GM12878 (cell line): ENCODE measurements around the gene RAB25. TPM values are rescaled to one million over a fixed set of nuclear protein-coding genes. Genes with fewer than 3 reads are reported as not detected.

ENCODE experiments used
- ASH2L ChIP-seq: fragments of 300-600, 200-600 bp; sonication (generic); IDR thresholded peaks from 2 replicates; pipeline ENCODE4 v1.6.1; 2017; ENCODE audit warnings: low read depth, mild to moderate bottlenecking, borderline replicate concordance
- ATF7 ChIP-seq: fragments of 450-650 bp; IDR thresholded peaks from 2 replicates; pipeline ENCODE4 v1.6.1; 2016; ENCODE audit warnings: low read depth, mild to moderate bottlenecking
- BHLHE40 ChIP-seq, 2 experiments: fragments of 450-650 bp in 1 of 2; IDR thresholded peaks; 2 replicates each; pipeline ENCODE4 v1.6.1; 2011 to 2017; ENCODE audit warnings: low read depth in 2 of 2, borderline replicate concordance in 1 of 2, improper control_type of control experiment in 1 of 2, low read length in 1 of 2, mild to moderate bottlenecking in 1 of 2
- CBX3 ChIP-seq: fragments of 200-600 bp; sonication (generic); IDR thresholded peaks from 2 replicates; pipeline ENCODE4 v1.6.1; 2016; ENCODE audit warnings: low read depth, borderline replicate concordance
- CBX5 ChIP-seq: sonication (generic); IDR thresholded peaks from 2 replicates; pipeline ENCODE4 v1.6.1; 2016; ENCODE audit warnings: low read depth, moderate library complexity, mild to moderate bottlenecking, inconsistent platforms
- EGR1 ChIP-seq, 2 experiments: IDR thresholded peaks; 1 replicate in 1 of 2; 2 replicates in 1 of 2; pipeline ENCODE4 v1.6.1; 2011 to 2012; ENCODE audit warnings: low read depth in 2 of 2, low read length in 2 of 2, borderline replicate concordance in 1 of 2, mild to moderate bottlenecking in 1 of 2, moderate library complexity in 1 of 2
- FOS ChIP-seq: IDR thresholded peaks from 3 replicates; pipeline ENCODE4 v1.6.1; 2011; ENCODE audit warnings: borderline replicate concordance; ENCODE audit not compliant: insufficient read length; ENCODE audit errors: extremely low read depth
- FOXK2 ChIP-seq: fragments of 450-650 bp; IDR thresholded peaks from 2 replicates; pipeline ENCODE4 v1.6.1; 2017; ENCODE audit warnings: mild to moderate bottlenecking, moderate library complexity
- FOXM1 ChIP-seq: IDR thresholded peaks from 2 replicates; pipeline ENCODE4 v1.6.1; 2012; ENCODE audit warnings: low read depth, mild to moderate bottlenecking, inconsistent platforms, low read length, moderate library complexity
- GATAD2B ChIP-seq: fragments of 450-650 bp; conservative IDR thresholded peaks from 2 replicates; pipeline ENCODE4 v1.6.1; 2017; ENCODE audit warnings: low read depth, mild to moderate bottlenecking, moderate library complexity
- MEF2B ChIP-seq: fragments of 450-650 bp; IDR thresholded peaks from 2 replicates; pipeline ENCODE4 v1.6.1; 2018; ENCODE audit warnings: mild to moderate bottlenecking, moderate library complexity; ENCODE audit not compliant: partially characterized antibody, poor library complexity, severe bottlenecking
- MTA2 ChIP-seq: fragments of 450-650 bp; IDR thresholded peaks from 2 replicates; pipeline ENCODE4 v1.6.1; 2016; ENCODE audit warnings: low read depth, mild to moderate bottlenecking, moderate library complexity
- MYB ChIP-seq: fragments of 150-350 bp; IDR thresholded peaks from 2 replicates; pipeline ENCODE4 v1.6.1; 2014; ENCODE audit warnings: mild to moderate bottlenecking, low read depth, low read length, borderline replicate concordance
- MYC ChIP-seq: IDR thresholded peaks from 2 replicates; pipeline ENCODE4 v1.6.1; 2011; ENCODE audit warnings: mild to moderate bottlenecking, low read length, moderate library complexity, inconsistent platforms; ENCODE audit not compliant: insufficient read depth, insufficient replicate concordance, insufficient read length, severe bottlenecking
- NBN ChIP-seq: fragments of 450-650 bp; IDR thresholded peaks from 2 replicates; pipeline ENCODE4 v1.6.1; 2016
- NFIC ChIP-seq: IDR thresholded peaks from 2 replicates; pipeline ENCODE4 v1.6.1; 2012; ENCODE audit warnings: low read depth, mild to moderate bottlenecking, inconsistent platforms, low read length, moderate library complexity
- PAX8 ChIP-seq: fragments of 450-650 bp; IDR thresholded peaks from 2 replicates; pipeline ENCODE4 v1.6.1; 2017; ENCODE audit warnings: mild to moderate bottlenecking, moderate library complexity
- RAD21 ChIP-seq: IDR thresholded peaks from 2 replicates; pipeline ENCODE4 v1.6.1; 2011; ENCODE audit warnings: mild to moderate bottlenecking, low read depth, low read length, moderate library complexity; ENCODE audit not compliant: insufficient read depth
- RUNX3 ChIP-seq: IDR thresholded peaks from 2 replicates; pipeline ENCODE4 v1.6.1; 2012; ENCODE audit warnings: low read length, inconsistent platforms
- SIX5 ChIP-seq: IDR thresholded peaks from 2 replicates; pipeline ENCODE4 v1.6.1; 2011; ENCODE audit warnings: mild to moderate bottlenecking, low read depth, low read length, moderate library complexity; ENCODE audit not compliant: severe bottlenecking
- SP1 ChIP-seq: IDR thresholded peaks from one replicate; pipeline ENCODE4 v1.6.1; 2011; ENCODE audit warnings: low read depth, low read length
- SREBF2 ChIP-seq: IDR thresholded peaks from 2 replicates; pipeline ENCODE4 v1.6.1; 2012; ENCODE audit warnings: mild to moderate bottlenecking, low read length
- SRF ChIP-seq, 2 experiments: IDR thresholded peaks; 2 replicates each; pipeline ENCODE4 v1.6.1; 2011; ENCODE audit warnings: low read depth in 2 of 2, low read length in 2 of 2, mild to moderate bottlenecking in 1 of 2, moderate library complexity in 1 of 2
- TCF12 ChIP-seq: IDR thresholded peaks from 2 replicates; pipeline ENCODE4 v1.6.1; 2011; ENCODE audit warnings: low read depth, mild to moderate bottlenecking, low read length
- ZNF207 ChIP-seq: fragments of 450-650 bp; IDR thresholded peaks from 2 replicates; pipeline ENCODE4 v1.6.1; 2014; ENCODE audit warnings: antibody characterized with exemption, mild to moderate bottlenecking, borderline replicate concordance
- ZSCAN29 ChIP-seq: fragments of 450-650 bp; IDR thresholded peaks from 2 replicates; pipeline ENCODE4 v1.6.1; 2017; ENCODE audit warnings: mild to moderate bottlenecking, moderate library complexity
- polyA plus RNA-seq, 11 experiments: library from polyadenylated mRNA; depleted of rRNA in 4 of 11; unstranded in 6 of 11; stranded (reverse) in 5 of 11; fragments of >200 nt; fragmentation: Nextera tagmentation in 4 of 11; fragmentation: Illumina TruSeq in 1 of 11; extraction: Ambion mirVana in 4 of 11; extraction: Trizol in 1 of 11; gene quantifications; 1 replicate in 1 of 11; 2 replicates in 10 of 11; pipeline versions ENCODE4 v1.2.1 to v1.2.3, GENCODE V29; 2011 to 2016; ENCODE audit warnings: inconsistent platforms in 2 of 11, missing spikeins in 2 of 11, low read depth in 1 of 11
- total RNA-seq, 4 experiments: library from RNA; depleted of rRNA in 3 of 4; stranded (reverse); fragments of >200 nt in 3 of 4; fragmentation: Illumina TruSeq in 1 of 4; extraction: Trizol in 1 of 4; gene quantifications; 2 replicates each; pipeline versions ENCODE4 v1.2.1 to v1.2.3, GENCODE V29; 2013 to 2021
- TF ChIP-seq, protein P1 (sequence below): fragments of 450-650 bp; formaldehyde crosslinking; IDR thresholded peaks from 2 replicates; pipeline ENCODE4 v1.4.0; 2020; ENCODE audit warnings: mild to moderate bottlenecking, moderate library complexity
- TF ChIP-seq, protein P2 (sequence below): IDR thresholded peaks from 2 replicates; pipeline ENCODE4 v1.6.1; 2012; ENCODE audit warnings: low read depth, low read length, improper control_type of control experiment

RAB25 gene
- total and polyA plus RNA-seq, 10 of the 15 experiments (the other 5 are each of a cell fraction or from before 2014, with no cell fraction given), result 0.16 to 0.36 (median 0.22) TPM; not detected in 7

DNA sequence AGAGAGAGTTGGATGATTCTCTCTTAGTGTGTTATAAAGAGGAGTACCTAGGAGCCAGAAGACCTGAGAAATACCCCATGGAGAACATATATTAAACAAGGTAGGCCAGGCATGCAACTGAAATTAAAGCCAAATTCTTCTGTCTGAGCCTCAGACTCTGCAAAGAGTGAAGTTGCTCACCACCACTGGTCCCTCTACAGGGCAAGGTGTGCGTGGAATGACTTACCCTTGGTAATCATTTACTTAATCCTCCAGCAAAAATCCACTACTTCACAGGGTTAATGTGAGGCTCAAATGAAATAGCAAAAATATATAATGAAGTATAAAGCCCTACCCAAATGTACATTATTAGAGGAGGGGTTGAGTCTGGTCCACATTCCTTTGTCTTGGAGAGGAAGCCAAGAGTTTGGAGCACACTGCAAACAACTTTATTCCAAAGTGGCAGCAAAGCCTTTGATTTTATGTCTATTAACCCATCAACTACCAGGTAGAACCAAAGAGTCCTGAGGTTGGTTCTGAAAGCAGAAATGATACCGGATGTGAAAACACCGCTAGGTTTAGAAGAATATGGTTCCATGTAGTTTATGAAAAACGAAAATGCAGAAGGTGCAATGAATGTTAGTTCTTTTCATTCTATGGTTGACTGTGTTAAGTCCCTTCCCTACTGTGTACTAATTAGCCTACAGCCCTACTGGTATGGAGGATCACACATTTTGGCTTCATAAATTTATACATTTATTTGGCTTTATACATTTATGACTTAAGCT lies 48.7 kb upstream of the RAB25 start (continued):
- TF ChIP-seq MYC (no peak), SIX5 (no peak), TCF12 (no peak), ZSCAN29 (no peak), ASH2L (no peak), PAX8 (no peak), BHLHE40 (IDR thresholded peaks at IDR 0.05; ENCODE audit: borderline replicate concordance in 1 of 2, low read depth in 2 of 2, low read length in 1 of 2) (no peak), EGR1 (IDR thresholded peaks at IDR 0.05; ENCODE audit: borderline replicate concordance in 1 of 2, low read depth in 2 of 2, low read length in 2 of 2) (no peak), GATAD2B (no peak), ZNF207 (no peak), SP1 (no peak), MEF2B (no peak), FOS (no peak), SRF (IDR thresholded peaks at IDR 0.05; ENCODE audit: low read depth in 2 of 2, low read length in 2 of 2) (no peak), MYB (no peak), SREBF2 (no peak), CBX5 (no peak), NFIC (0 out of 2 replicates have a peak, but pooled peaks have one; percentile 15), CBX3 (no peak), ATF7 (peak; percentile 65; the same call in 1 of the 2 replicates), RAD21 (no peak), RUNX3 (peak; percentile 86), NBN (no peak), FOXM1 (peak; percentile 47; the same call in 1 of the 2 replicates), MTA2 (peak; percentile 89), FOXK2 (no peak)
- TF ChIP-seq, protein P1, sequence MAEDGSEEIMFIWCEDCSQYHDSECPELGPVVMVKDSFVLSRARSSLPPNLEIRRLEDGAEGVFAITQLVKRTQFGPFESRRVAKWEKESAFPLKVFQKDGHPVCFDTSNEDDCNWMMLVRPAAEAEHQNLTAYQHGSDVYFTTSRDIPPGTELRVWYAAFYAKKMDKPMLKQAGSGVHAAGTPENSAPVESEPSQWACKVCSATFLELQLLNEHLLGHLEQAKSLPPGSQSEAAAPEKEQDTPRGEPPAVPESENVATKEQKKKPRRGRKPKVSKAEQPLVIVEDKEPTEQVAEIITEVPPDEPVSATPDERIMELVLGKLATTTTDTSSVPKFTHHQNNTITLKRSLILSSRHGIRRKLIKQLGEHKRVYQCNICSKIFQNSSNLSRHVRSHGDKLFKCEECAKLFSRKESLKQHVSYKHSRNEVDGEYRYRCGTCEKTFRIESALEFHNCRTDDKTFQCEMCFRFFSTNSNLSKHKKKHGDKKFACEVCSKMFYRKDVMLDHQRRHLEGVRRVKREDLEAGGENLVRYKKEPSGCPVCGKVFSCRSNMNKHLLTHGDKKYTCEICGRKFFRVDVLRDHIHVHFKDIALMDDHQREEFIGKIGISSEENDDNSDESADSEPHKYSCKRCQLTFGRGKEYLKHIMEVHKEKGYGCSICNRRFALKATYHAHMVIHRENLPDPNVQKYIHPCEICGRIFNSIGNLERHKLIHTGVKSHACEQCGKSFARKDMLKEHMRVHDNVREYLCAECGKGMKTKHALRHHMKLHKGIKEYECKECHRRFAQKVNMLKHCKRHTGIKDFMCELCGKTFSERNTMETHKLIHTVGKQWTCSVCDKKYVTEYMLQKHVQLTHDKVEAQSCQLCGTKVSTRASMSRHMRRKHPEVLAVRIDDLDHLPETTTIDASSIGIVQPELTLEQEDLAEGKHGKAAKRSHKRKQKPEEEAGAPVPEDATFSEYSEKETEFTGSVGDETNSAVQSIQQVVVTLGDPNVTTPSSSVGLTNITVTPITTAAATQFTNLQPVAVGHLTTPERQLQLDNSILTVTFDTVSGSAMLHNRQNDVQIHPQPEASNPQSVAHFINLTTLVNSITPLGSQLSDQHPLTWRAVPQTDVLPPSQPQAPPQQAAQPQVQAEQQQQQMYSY (CRISPR knock-in tag), result no peak
- TF ChIP-seq, protein P2, sequence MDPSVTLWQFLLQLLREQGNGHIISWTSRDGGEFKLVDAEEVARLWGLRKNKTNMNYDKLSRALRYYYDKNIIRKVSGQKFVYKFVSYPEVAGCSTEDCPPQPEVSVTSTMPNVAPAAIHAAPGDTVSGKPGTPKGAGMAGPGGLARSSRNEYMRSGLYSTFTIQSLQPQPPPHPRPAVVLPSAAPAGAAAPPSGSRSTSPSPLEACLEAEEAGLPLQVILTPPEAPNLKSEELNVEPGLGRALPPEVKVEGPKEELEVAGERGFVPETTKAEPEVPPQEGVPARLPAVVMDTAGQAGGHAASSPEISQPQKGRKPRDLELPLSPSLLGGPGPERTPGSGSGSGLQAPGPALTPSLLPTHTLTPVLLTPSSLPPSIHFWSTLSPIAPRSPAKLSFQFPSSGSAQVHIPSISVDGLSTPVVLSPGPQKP, result no peak
